HEK293T (cell line): ENCODE results near the gene TMC5.

ENCODE experiments used
- ARNT ChIP-seq: fragments of 450-650 bp; IDR thresholded peaks from 2 replicates; pipeline ENCODE4 v1.6.1; 2017; ENCODE audit warnings: mild to moderate bottlenecking
- BHLHE40 ChIP-seq: fragments of 450-650 bp; IDR thresholded peaks from 2 replicates; pipeline ENCODE4 v1.6.1; 2016; ENCODE audit warnings: mild to moderate bottlenecking, moderate library complexity, borderline replicate concordance
- ELF4 ChIP-seq: fragments of 450-650 bp; IDR thresholded peaks from 2 replicates; pipeline ENCODE4 v1.6.1; 2017; ENCODE audit warnings: antibody characterized with exemption
- FOXA1 ChIP-seq: fragments of 450-650 bp; IDR thresholded peaks from 2 replicates; pipeline ENCODE4 v1.6.1; 2016; ENCODE audit warnings: mild to moderate bottlenecking
- FOXK2 ChIP-seq: fragments of 450-650 bp; IDR thresholded peaks from 2 replicates; pipeline ENCODE4 v1.6.1; 2016; ENCODE audit warnings: mild to moderate bottlenecking
- FOXM1 ChIP-seq: fragments of 450-650 bp; IDR thresholded peaks from 2 replicates; pipeline ENCODE4 v1.6.1; 2017; ENCODE audit warnings: mild to moderate bottlenecking, borderline replicate concordance
- HDGF ChIP-seq: fragments of 450-650 bp; IDR thresholded peaks from 2 replicates; pipeline ENCODE4 v1.6.1; 2017; ENCODE audit warnings: antibody characterized with exemption, borderline replicate concordance
- L3MBTL2 ChIP-seq: fragments of 450-650 bp; conservative IDR thresholded peaks from 2 replicates; pipeline ENCODE4 v1.6.1; 2016; ENCODE audit warnings: mild to moderate bottlenecking
- NFRKB ChIP-seq: fragments of 450-650 bp; IDR thresholded peaks from 2 replicates; pipeline ENCODE4 v1.6.1; 2016; ENCODE audit warnings: mild to moderate bottlenecking, moderate library complexity
- SP1 ChIP-seq: fragments of 450-650 bp; IDR thresholded peaks from 2 replicates; pipeline ENCODE4 v1.6.1; 2017
- SUZ12 ChIP-seq: fragments of 450-650 bp; IDR thresholded peaks from 2 replicates; pipeline ENCODE4 v1.6.1; 2016; ENCODE audit warnings: mild to moderate bottlenecking
- TARDBP ChIP-seq: fragments of 450-650 bp; IDR thresholded peaks from 2 replicates; pipeline ENCODE4 v1.6.1; 2016
- ZNF384 ChIP-seq: fragments of 450-650 bp; IDR thresholded peaks from 2 replicates; pipeline ENCODE4 v1.6.1; 2016

- no peak for TF ChIP-seq TARDBP
- no peak for TF ChIP-seq FOXA1
- no peak for TF ChIP-seq ELF4
- no peak for TF ChIP-seq NFRKB
- no peak for TF ChIP-seq L3MBTL2
- TF ChIP-seq FOXK2 = no peak
- TF ChIP-seq HDGF = no peak
- no peak for TF ChIP-seq FOXM1
- TF ChIP-seq SUZ12 = no peak
- no peak for TF ChIP-seq ARNT
- no peak for TF ChIP-seq BHLHE40
- TF ChIP-seq SP1 = no peak
- TF ChIP-seq ZNF384 = no peak
These were observed 94.6 kb downstream of the TMC5 start for GRCh38 chr16:19512297-19512696.
